Neural crest cell (in vitro differentiated cells): Measurements from ENCODE around the gene MAP3K2. TPM values are rescaled to one million over a fixed set of nuclear protein-coding genes. Genes with fewer than 3 reads are reported as not detected.

Experiments
- DNase-seq: peaks from one replicate; pipeline ENCODE4 v3.0.0; 2021; ENCODE audit warnings: low read depth, mixed read lengths, low spot score
- H3K27ac Mint-ChIP-seq: one replicate; pipeline ENCODE4 v1.8.0; 2021; ENCODE audit warnings: mild to moderate bottlenecking, mixed read lengths; ENCODE audit not compliant: unreplicated experiment
- H3K27me3 Mint-ChIP-seq: 2 replicates; pipeline ENCODE4 v1.8.0; 2021; ENCODE audit warnings: low read depth, mild to moderate bottlenecking, mixed read lengths
- H3K36me3 Mint-ChIP-seq: 2 replicates; pipeline ENCODE4 v1.8.0; 2021; ENCODE audit warnings: low read depth, mild to moderate bottlenecking, mixed read lengths
- H3K4me1 Mint-ChIP-seq: 2 replicates; pipeline ENCODE4 v1.8.0; 2021; ENCODE audit warnings: mixed read lengths
- H3K4me3 Mint-ChIP-seq: one replicate; pipeline ENCODE4 v1.8.0; 2021; ENCODE audit warnings: mild to moderate bottlenecking, mixed read lengths
- H3K9me3 Mint-ChIP-seq: 2 replicates; pipeline ENCODE4 v1.8.0; 2021; ENCODE audit warnings: mixed read lengths
- total RNA-seq: library from RNA; stranded (reverse); gene quantifications from 2 replicates; pipeline ENCODE4 v1.2.1, GENCODE V29; 2021
- TF ChIP-seq, protein P1 (sequence below): fragments of 200-600 bp; sonication (generic); conservative IDR thresholded peaks from 2 replicates; pipeline ENCODE4 v1.5.0; 2021; ENCODE audit warnings: antibody characterized with exemption, mild to moderate bottlenecking

MAP3K2 gene
- total RNA-seq, 1 donor from 2014 or later = 35.1 TPM

DNA sequence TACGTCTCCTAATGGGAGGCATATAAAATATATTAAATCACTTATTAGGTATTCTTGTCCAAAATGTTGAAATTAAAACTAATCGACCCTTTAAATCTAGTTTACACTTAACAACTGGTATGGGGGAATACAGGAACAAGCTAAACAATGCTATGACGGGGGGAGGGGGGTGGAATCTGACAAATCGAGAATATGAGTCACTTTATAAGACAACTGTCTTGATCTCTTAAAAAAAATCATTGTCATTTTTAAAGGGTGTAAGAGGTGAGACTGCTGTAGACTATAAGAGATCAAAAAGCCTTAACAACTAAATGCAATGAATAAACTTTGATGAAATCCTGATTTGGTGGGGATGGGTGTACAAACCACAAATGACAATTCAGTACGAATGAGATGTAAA is 6.0 kb downstream of the MAP3K2 start:
- H3K4me3 Mint-ChIP-seq = no peak overlapping the region
- H3K4me1 Mint-ChIP-seq = peaks cover 27% of the 10 kb centered on the region
- no peaks in the 10 kb centered on the region for H3K9me3 Mint-ChIP-seq
- H3K27me3 Mint-ChIP-seq = no peaks in the 10 kb centered on the region
- H3K27ac Mint-ChIP-seq = no peak overlapping the region
- no peak for DNase-seq
- peaks cover 6% of the 10 kb centered on the region for H3K36me3 Mint-ChIP-seq
- TF ChIP-seq, protein P1, sequence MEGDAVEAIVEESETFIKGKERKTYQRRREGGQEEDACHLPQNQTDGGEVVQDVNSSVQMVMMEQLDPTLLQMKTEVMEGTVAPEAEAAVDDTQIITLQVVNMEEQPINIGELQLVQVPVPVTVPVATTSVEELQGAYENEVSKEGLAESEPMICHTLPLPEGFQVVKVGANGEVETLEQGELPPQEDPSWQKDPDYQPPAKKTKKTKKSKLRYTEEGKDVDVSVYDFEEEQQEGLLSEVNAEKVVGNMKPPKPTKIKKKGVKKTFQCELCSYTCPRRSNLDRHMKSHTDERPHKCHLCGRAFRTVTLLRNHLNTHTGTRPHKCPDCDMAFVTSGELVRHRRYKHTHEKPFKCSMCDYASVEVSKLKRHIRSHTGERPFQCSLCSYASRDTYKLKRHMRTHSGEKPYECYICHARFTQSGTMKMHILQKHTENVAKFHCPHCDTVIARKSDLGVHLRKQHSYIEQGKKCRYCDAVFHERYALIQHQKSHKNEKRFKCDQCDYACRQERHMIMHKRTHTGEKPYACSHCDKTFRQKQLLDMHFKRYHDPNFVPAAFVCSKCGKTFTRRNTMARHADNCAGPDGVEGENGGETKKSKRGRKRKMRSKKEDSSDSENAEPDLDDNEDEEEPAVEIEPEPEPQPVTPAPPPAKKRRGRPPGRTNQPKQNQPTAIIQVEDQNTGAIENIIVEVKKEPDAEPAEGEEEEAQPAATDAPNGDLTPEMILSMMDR = no peak

DNA sequence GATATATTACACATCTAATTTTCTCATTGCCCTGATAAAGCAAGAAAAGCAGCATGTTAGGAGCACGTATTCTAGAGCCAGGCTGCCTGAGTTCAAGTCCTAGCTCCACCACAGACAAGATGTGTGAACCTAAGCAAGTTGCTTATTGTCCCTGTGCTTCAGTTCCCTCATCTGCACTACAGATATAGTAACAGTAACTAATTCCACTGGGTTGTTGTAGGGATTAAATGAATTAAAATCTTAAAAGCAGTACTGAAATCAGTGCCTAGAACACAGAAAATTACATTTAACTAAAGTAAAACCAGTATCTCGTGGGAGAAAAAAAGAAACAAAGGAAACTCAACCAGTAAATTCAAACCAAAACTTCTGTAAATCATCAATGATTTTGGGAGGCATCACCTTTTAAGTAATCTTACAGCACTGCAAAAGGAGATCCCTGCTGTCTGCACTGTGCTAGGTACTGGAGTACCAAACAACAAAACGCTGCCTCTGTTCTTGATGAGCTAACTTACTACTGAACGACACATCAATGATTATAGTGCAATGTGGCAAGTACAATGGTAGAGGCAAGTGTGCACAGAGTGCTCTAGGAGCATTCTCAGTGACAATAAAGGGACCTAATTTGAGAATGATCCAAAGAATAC is 7.9 kb downstream of the MAP3K2 start:
- Mint-ChIP-seq H3K27ac (no peak overlapping the region), H3K4me1 (peaks cover 7% of the 10 kb centered on the region), H3K36me3 (peaks cover 16% of the 10 kb centered on the region), H3K27me3 (no peaks in the 10 kb centered on the region), H3K4me3 (no peak overlapping the region), H3K9me3 (peaks cover 3% of the 10 kb centered on the region)
- DNase-seq = no peak
- TF ChIP-seq, protein P1 = no peak

DNA sequence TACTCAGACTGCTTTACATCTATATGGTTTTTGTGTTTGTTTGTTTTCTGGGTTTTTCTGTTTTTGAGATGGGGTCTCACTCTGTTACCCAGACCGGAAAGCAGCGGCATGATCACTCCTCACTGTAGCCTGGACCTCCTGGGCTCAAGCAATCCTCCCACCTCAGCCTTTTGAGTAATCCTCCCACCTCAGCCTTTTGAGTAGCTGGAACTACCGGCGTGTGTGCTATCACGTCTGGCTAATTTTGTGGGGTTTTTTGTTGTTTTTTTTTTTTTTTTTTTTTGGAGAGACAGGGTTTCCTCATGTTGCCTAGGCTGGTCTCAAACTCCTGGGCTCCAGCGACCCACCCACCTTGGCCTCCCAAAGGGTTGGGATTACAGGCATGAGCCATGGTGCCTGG is 9.1 kb downstream of the MAP3K2 start:
- TF ChIP-seq, protein P1 = no peak
- H3K9me3 Mint-ChIP-seq = peaks cover 12% of the 10 kb centered on the region
- H3K4me3 Mint-ChIP-seq = no peak overlapping the region
- DNase-seq = no peak
- no peaks in the 10 kb centered on the region for H3K4me1 Mint-ChIP-seq
- H3K27ac Mint-ChIP-seq = no peak overlapping the region
- peaks cover 23% of the 10 kb centered on the region for H3K36me3 Mint-ChIP-seq
- H3K27me3 Mint-ChIP-seq = no peaks in the 10 kb centered on the region

DNA sequence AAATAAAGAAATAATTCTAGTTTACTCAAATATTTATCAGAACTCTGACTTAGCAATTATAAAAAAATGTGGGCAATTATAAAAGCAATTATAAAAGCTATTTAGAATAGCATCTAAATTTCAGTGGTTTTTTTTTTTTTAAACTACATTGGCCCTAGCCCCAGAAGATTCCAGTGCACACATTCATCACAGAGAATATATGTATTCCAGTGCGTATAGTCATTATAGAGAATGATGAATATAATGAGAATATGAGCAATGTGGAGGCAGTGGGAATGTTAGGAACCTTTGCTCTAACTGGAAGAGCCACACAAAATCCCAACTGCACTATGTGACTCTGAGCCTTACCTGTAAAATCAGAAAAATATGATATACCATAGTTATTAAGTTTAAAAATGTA is 10.5 kb downstream of the MAP3K2 start:
- no peak overlapping the region for H3K27ac Mint-ChIP-seq
- H3K9me3 Mint-ChIP-seq = peaks cover 19% of the 10 kb centered on the region
- no peak for DNase-seq
- peaks cover 35% of the 10 kb centered on the region for H3K36me3 Mint-ChIP-seq
- no peak overlapping the region for H3K4me3 Mint-ChIP-seq
- TF ChIP-seq, protein P1 = no peak
- no peaks in the 10 kb centered on the region for H3K4me1 Mint-ChIP-seq
- H3K27me3 Mint-ChIP-seq = no peaks in the 10 kb centered on the region

DNA sequence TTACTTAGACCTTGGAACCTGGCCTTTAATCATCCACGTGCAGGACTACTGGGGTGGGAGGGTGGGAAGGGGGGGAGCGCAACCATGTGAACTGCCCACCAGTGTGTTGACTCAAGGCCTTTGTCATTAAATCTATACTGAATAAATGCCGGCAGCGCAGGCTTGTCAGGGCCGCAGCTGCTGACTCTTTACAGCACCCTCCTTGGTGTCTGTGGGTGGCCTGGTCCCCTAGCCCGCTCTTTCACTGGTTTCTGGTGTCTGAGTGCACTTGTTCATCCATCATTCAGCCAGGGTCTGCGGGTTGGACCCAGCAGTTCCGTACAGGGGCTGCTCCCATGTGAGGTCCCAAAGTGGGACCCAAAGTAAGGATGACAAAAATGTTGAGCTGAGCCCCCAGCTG is 11.5 kb downstream of the MAP3K2 start:
- no peak overlapping the region for H3K4me3 Mint-ChIP-seq
- DNase-seq = no peak
- peaks cover 27% of the 10 kb centered on the region for H3K9me3 Mint-ChIP-seq
- H3K36me3 Mint-ChIP-seq = peaks cover 45% of the 10 kb centered on the region
- TF ChIP-seq, protein P1 = no peak
- no peaks in the 10 kb centered on the region for H3K27me3 Mint-ChIP-seq
- H3K27ac Mint-ChIP-seq = no peak overlapping the region
- no peaks in the 10 kb centered on the region for H3K4me1 Mint-ChIP-seq
